Ramos (cell line): ENCODE results near the gene KLF16.
"Not testable (repeated sequence)": the region's sequence is repeated elsewhere in the genome, so short reads cannot be mapped to it uniquely, and the experiment has no call there.

Experiments
- in situ Hi-C: fragments of 300-500 bp; cut with MboI; formaldehyde crosslinking; loops from one replicate; pipeline ENCODE4 v1.14.3; 2022; ENCODE audit warnings: low sequenced_read_pairs; ENCODE audit not compliant: unreplicated experiment

The KLF16 gene

DNA sequence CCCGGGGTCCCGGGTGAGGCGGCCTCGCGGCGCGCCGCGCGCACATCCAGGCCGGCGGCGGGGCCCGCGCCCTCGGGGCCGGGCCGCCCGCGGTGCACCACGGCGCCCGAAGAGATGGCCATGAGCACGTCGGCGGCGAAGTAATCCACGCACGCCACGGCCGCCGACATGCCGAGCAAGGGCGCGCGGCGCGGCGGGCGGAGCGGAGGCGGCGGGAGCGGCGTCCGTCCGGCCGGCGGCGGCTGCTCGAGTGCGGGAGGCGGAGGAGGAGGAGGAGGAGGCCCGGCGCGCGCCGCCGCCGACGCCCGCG lies at the start of gene KLF16:
TSS of gene KLF16 (minus strand) at position 252 of the 310 bp plus-strand sequence. CDS start at position 170, 82 bp downstream.
- in situ Hi-C loops = no loop called here

DNA sequence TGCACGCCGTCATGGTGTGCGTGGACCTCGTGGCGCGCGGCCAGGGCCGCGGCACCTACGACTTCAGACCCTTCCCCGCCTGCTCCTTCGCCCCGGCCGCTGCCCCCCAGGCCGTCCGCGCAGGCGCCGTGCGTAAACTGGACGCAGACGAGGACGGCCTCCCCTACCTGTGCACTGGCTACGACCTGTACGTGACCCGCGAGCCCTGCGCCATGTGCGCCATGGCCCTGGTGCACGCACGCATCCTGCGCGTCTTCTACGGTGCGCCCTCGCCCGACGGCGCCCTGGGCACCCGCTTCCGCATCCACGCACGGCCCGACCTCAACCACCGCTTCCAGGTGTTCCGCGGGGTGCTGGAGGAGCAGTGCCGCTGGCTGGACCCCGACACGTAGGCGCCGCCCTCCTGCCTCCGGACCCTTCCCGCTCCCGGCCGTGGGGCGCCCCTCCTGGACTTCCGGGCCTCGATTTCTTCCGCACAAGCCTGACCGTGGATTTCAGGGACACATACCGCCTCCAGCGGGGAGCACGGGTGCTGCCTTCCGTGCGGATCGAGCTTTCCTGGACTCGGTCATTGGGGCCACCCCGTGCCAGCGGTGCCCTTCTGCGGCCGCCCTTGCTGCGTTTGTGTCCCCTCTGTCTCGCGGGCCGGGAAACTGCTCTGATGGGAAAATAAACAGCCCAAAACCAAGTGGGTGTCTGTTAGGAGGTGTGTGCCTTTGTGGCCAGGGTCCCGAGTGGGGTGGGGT lies 49.6 kb upstream of the KLF16 start:
- in situ Hi-C loops = no loop called here

DNA sequence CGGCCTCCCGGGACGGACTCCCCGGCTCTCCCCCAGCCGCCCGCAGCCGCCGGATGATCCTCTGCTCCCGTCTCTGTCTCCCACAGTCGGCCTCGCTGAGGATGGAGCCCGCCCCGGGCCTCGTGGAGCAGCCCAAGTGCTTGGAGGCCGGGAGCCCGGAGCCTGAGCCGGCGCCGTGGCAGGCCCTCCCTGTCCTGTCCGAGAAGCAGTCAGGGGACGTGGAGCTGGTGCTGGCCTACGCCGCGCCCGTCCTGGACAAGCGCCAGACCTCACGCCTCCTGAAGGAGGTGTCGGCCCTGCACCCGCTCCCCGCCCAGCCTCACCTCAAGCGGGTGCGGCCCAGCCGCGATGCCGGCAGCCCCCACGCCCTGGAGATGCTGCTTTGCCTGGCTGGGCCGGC lies 48.6 kb upstream of the KLF16 start:
- in situ Hi-C loops = no loop called here

DNA sequence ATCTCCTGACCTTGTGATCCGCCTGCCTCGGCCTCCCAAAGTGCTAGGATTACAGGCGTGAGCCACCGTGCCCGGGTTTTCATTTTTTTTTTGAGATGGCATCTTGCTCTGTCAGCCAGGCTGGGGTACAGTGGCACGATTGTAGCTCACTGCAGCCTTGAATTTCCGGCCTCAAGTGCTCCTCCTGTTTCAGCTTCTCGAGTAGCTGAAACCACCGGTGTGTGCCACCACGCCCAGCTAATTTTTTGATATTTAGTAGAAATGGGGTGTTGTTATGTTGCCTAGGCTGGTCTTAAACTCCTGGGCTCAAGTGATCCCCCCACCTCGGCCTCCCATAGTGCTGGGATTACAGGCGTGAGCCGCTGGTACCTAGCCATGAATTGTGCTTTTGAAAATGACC lies 47.7 kb upstream of the KLF16 start:
- in situ Hi-C loops = no loop called here

DNA sequence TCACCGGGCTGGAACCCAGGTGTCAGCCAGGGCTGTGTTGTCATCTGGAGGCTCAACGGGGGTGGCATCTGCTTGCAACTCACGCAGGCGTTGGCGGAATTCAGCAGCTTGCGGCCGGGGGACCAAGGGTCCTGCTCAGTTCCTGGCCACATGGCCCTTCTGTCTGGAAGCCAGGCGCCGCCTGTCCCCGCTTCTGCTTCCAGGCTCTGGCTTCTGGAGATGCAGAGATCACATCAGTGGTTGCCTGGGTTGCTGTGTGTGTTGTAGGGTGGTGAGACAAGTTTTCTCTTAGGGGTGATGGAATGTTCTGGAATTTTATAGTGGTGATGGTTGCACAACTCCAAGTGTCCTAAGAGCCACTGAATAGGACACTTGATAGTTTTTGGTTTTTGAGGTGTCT lies 46.8 kb upstream of the KLF16 start:
- in situ Hi-C loops = no loop called here

DNA sequence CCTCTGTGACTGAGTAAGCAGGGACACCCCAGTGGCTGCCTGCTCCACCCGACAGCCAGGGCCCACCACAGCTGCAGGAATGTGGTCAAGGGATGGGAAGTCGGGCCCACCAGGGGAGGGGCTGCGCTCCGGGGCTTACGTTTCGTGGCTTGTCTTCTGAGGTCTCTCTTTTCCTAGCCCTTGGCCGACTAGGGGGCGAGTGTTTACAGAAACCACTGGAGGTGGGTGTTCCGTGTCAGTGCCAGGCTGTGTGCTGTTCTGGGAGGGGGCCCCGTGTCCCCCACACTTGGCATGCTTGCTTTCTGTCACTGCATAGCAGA lies 46.3 kb upstream of the KLF16 start:
- in situ Hi-C loops = no loop called here

DNA sequence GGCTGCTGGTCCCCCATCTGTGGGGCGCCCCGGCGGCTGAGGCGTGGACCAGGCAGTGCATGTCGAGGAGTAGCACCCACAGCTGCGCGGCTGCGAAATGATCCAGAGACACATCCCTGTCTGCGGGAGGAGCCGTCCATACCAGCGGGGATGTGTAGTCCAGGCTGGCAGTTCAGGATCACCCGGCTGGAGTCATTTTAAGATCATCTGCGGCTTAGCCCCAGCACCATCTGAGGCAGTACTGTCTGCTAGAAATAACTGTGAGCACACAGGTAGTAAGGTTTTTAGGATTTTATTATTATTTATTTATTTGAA lies 44.9 kb upstream of the KLF16 start:
- in situ Hi-C loops = no loop called here

DNA sequence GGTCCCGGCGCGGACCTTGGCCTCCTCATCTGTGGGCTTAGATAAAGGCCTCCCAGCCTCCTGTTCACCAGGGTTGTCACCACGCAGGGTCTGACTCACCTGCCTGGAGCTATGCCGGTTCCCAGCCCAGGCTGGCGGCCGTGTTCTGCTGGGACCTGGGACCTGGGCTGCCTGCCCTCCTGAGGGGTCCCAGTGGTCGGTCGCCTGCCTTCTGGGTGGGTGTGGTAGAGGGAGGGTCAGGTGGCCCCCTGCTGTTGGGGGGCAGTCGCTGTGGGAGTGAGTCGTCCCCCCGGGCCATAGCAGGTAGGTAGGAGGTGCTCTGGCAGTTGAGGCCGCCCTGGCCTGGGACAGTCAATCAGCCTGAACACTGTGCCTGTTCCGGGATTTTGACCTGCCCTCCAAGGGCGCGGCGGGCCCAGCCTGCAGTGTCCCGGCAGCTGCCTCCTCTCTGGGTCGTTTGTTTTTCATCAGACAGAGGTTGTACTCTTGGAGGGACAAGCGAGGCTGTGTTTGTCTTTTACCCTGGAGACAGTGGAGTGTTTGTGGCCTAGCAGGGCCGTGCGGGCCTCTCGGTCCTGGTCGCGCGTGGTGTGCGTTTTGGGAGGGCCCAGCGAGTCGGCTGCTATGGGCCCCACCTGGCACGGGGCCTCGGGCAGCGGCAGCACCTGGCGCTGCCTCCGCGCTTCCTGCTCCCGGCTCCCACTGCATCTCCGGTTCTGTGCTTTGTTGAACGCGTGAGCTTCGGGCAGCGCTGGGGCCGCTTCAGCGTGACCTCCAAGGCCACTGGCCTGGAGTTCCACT lies 44.4 kb upstream of the KLF16 start:
- in situ Hi-C loops = no loop called here

DNA sequence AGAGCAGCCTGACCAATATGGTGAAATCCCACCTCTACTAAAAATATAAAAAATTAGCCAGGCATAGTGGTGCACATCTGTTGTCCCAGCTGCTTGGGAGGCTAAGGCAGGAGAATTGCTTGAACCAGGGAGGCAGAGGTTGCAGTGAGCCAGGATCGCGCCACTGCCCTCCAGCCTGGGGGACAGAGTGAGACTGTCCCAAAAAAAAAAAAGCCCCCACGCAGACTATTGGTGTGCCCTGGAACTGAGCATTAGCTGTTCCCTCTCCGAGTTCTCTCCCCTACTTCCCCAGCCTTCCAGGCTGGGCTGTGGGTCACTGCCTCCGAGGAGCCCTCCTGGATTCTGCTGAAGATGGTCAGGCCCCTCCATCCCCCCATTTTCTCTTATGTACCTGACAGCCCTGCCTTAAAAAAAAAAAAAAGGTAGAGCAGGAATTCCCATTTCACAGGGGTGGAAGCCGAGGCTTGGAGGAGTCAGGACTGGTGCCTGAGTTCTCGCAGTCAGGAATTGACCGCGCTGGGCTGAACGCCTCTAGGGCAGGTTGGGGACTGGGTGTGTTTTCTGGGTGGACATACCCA lies 43.7 kb upstream of the KLF16 start:
- in situ Hi-C loops = no loop called here

DNA sequence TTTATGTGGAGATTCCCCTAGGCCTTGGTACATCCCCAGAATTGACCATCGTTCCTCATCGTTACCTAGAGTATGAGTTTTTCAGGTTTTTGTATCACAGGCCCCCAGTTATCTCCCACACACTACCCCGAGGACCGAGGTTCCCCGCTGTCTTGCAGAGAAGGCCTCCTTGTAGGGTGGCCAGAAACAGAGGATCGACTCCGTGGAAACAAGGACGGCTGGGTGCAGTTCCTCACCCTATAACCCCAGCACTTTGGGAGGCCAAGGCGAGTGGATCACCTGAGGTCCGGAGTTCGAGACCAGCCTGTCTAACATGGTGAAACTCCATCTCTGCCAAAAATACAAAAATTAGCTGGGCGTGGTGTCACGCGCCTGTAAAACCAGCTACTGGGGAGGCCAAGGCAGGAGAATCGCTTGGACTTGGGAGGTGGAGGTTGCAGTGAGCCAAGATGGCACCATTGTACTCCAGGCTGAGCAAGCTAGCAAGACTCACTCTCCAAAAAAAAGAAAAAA lies 42.5 kb upstream of the KLF16 start:
- in situ Hi-C loops = no loop called here

DNA sequence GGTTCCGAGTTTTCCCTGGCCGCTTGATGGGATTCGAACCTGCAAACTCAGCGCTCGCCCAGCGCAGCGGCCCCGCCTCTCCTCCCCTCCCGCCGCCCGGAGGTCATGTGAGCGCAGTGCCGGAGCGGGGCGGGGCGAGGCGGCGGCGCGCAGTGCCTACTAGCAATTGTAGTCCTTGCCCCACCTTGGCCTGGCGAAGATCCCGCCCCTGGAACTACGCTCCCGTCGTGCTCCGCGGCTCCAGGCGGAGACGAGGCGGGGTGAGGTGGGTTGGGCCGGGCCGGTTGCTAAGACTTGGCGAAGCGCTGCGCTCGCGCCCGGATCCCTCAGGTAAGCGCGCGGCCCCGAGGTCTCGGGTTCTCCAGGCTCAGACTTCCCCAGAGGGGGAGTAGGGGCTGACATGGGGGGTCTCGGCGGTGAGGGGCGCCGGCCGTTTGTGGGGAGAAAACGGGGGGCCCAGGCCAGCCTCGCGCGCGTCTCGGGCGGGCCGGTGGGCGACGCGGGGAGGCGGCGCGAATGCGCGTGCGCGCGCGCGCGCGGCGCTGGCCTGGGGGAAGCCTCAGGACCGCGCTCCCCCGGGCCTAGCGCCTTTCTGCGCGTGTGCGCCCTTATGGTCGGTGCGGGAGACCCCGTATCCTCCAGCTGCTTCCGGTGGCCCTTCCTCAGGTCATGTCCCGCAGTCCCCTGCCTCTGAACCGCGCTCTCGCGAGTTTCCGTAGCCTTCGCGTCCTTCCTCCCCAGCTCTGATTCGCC lies 41.9 kb upstream of the KLF16 start, which contains the start of the genes ADAT3 and SCAMP4:
TSS of gene ADAT3 (plus strand) at position 290 of the 753 bp plus-strand sequence. CDS start 6,649 bp downstream, outside the sequence.
TSS of gene SCAMP4 (plus strand) at position 290 of the 753 bp plus-strand sequence. CDS start 9,621 bp downstream, outside the sequence.
- in situ Hi-C loops = no loop called here

DNA sequence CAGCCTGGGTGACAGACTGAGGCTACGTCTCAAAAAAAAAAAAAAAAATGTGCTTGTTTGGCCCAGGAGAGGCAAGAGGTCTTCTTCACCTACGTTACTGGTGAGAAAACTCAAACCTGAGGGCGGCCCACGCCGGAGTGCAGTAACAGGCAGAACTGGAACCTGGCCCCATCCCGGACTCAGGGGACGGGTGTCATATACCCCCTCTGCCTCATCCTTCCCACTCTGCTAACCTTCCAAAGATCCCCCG lies 41.4 kb upstream of the KLF16 start:
- in situ Hi-C loops = no loop called here

DNA sequence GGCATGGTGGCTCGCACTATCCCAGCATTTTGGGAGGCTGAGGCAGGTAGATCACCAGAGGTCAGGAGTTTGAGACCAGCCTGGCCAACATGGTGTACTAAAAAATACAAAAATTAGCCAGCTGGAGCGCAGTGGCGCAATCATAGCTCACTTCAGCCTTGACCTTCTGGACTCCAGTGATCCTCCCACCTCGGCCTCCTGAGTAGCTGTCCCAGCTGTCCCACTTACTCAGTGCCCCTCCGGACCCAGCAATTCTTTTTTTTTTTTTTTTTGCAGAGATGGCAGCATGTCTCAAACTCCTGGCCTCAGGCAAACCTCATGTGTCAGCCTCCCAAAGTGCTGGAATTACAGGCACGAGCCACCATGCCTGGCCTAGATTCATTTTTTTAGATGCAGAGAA lies 39.5 kb upstream of the KLF16 start:
- in situ Hi-C loops = no loop called here

DNA sequence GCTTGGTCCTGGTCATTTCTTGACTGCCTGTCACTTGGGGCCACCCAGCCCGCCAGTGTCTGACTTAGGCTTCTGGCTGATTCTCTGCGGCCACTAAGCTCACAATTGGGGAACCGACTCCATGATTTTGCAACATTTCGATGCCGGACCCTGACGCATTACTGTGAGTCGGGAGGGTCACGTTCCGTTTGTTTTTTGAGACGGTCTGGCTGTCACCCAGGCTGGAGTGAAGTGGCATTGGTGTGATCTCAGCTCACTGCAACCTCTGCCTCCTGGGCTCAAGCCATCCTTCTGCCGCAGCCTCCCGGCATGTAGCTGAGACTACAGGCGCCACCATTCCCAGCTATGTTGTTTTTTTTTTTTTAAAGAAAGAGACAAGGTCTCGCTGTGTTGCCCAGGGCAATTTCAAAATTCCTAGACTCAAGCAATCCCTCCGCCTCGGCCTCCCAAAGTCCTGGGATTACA lies 38.6 kb upstream of the KLF16 start:
- in situ Hi-C loops = no loop called here

DNA sequence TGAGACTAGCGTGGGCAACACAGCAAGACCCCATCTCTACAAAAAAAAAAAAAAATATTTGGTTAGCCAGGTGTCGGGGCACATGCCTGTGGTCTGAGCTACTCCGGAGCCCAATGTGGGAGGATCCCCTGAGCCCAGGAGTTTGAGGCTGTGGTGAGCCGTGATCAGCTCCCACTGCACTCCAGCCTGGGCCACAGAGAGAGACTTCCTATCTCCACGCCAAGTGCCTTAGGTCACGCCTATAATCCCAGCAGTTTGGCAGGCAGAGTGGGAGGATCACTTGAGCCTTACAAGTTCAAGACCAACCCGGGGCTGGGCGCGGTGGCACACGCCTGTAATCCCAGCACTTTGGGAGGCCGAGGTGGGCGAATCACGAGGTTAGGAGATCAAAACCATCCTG lies 33.1 kb upstream of the KLF16 start:
- in situ Hi-C loops = no loop called here

DNA sequence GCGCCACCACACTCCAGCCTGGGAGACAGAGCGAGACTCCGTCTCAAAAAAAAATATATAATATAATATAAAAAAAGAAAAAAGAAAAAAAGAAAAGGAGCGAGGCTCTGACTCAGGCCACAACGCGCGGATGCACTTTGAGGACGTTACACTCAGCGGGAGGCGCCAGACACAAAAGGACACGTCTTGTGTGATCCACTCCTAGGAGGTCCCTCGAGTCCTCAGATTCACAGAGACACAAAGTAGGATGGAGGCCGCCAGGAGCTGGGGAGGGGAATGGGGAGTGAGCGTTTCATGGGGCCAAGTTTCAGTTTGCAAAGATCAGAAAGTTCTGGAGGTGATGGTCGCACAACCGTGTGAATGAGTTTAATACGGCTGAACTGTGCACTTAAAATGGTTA lies 30.4 kb upstream of the KLF16 start:
- in situ Hi-C loops = no loop called here

DNA sequence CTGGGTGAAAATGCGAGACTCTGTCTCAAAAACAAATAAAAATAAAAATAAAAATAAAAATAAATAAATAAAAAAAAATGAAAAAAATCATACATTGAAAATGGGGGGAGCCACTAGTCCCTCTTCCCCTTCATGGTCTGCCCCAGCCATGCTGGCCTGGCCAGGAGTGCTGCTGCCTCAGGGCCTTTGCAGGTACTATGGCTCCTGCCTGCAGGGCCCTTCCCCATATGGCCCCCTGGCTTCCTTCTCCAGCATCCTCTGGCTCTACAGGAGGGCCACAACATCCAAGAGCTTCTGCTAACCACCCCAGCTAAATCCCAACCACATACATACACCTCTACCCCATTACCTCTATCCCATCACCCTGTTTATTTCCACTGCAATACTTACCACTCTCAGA lies 26.5 kb upstream of the KLF16 start:
- in situ Hi-C loops = no loop called here

DNA sequence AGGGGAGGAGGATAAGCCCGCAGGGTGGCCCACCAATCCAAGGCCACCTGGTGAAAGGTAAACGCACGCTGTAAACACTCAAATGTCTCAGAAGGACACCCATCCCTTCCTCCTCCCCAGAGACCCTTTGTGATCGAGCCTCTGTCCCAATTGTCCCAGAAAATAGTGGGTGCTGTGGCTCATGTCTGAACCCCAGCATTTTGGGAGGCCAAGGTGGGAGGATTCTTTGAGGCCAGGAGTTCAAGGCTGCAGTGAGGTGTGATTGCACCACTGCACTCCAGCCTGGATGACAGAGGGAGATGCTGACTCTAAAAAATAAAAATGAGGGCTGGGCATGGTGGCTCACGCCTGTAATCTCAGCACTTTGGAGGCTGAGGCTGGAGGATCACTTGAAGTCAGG lies 25.0 kb upstream of the KLF16 start:
- in situ Hi-C loops = no loop called here

DNA sequence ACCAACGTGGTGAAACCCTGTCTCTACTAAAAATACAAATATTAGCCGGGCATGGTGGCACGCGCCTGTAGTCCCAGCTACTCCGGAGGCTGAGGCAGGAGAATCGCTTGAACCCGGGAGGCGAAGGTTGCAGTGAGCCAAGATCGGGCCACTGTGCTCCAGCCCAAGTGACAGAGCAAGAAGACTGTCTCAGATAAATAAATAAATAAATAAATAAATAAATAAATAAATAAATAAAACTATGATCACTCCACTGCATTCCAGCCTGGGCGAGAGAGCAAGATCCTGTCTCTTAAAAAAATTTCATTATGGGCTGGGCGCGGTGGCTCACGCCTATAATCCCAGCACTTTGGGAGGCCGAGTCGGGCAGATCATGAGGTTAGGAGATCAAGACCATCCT lies 23.0 kb upstream of the KLF16 start:
- in situ Hi-C loops = not testable (repeated sequence)

DNA sequence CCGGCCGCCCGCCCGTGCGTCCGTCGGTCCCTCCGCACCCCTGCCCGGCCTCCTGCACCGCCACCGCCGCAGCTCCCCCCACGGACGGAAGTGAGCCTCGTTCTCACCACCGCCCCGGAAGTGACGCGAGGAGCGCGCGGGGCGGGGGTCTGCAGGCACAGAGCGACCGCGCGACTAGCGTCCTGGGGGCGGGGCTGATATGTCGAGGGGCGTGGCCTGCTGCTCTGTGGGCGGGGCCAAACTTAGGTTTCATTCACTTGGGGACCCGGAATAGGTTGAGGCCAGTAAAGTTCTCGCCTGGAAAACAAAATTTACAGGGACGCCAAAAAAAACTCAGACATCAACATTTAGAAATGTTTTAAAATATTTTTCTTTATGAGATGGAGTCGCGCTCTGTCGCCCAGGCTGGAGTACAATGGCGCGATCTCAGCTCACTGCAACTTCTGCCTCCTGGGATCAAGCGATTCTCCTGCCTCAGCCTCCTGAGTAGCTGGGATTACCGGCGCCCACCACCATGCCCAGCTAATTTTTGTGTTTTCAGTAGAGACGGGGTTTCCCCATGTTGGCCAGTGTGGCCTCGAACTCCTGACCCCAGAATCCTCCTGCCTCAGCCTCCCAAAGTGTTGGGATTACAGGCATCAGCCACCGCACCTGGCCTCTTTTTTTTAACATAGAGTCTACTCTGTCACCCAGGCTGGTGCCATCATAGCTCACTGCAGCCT lies 22.2 kb upstream of the KLF16 start, which contains the start of gene ABHD17A:
TSS of gene ABHD17A (minus strand) at position 99 of the 722 bp plus-strand sequence. CDS start 3,930 bp downstream, outside the sequence.
- in situ Hi-C loops = not testable (repeated sequence)
